Nephron (organoid): ENCODE results near the gene KRT1.

Experiments
- H3K27ac Mint-ChIP-seq, 3 experiments: 2 replicates each; pipeline ENCODE4 v1.8.0; 2020; ENCODE audit warnings: mixed read lengths in 3 of 3, mild to moderate bottlenecking in 2 of 3, moderate library complexity in 1 of 3
- H3K27me3 Mint-ChIP-seq: 2 replicates; pipeline ENCODE4 v1.8.0; 2021; ENCODE audit warnings: low read depth, mild to moderate bottlenecking, moderate library complexity, mixed read lengths
- H3K36me3 Mint-ChIP-seq: 2 replicates; pipeline ENCODE4 v1.8.0; 2020; ENCODE audit warnings: low read depth, mixed read lengths
- H3K4me1 Mint-ChIP-seq: 2 replicates; pipeline ENCODE4 v1.8.0; 2020; ENCODE audit warnings: mixed read lengths
- H3K4me3 Mint-ChIP-seq, 3 experiments: 2 replicates each; pipeline ENCODE4 v1.8.0; 2020; ENCODE audit warnings: mild to moderate bottlenecking in 3 of 3, mixed read lengths in 3 of 3, moderate library complexity in 2 of 3
- H3K9me3 Mint-ChIP-seq: 2 replicates; pipeline ENCODE4 v1.8.0; 2020; ENCODE audit warnings: mixed read lengths
- CTCF ChIP-seq, 3 experiments: fragments of 200-600 bp; sonication (generic); IDR thresholded peaks; one replicate each; pipeline ENCODE4 v1.5.0; 2021; ENCODE audit warnings: antibody characterized with exemption in 3 of 3; ENCODE audit not compliant: unreplicated experiment in 3 of 3

Gene KRT1

GRCh38 chr12:52688481-52688880 lies 8.3 kb upstream of the KRT1 start:
- no peak overlapping the region for H3K4me3 Mint-ChIP-seq
- no peak overlapping the region for H3K27ac Mint-ChIP-seq
- H3K9me3 Mint-ChIP-seq, result no peaks in the 10 kb centered on the region
- H3K27me3 Mint-ChIP-seq, result peaks cover 83% of the 10 kb centered on the region
- H3K36me3 Mint-ChIP-seq, result no peaks in the 10 kb centered on the region
- TF ChIP-seq CTCF (IDR thresholded peaks at IDR 0.05; ENCODE audit: unreplicated experiment in 3 of 3), result no peak
- H3K4me1 Mint-ChIP-seq, result peaks cover 4% of the 10 kb centered on the region

- H3K27me3 Mint-ChIP-seq, result peaks cover 81% of the 10 kb centered on the region
- no peak overlapping the region for H3K4me3 Mint-ChIP-seq
- H3K9me3 Mint-ChIP-seq, result no peaks in the 10 kb centered on the region
- H3K27ac Mint-ChIP-seq, result no peak overlapping the region
- peaks cover 4% of the 10 kb centered on the region for H3K4me1 Mint-ChIP-seq
- TF ChIP-seq CTCF (IDR thresholded peaks at IDR 0.05; ENCODE audit: unreplicated experiment in 3 of 3), result no peak
- no peaks in the 10 kb centered on the region for H3K36me3 Mint-ChIP-seq
Measured at GRCh38 chr12:52687497-52688385, 7.5 kb upstream of the KRT1 start.

GRCh38 chr12:52686756-52687487 lies 6.7 kb upstream of the KRT1 start:
- Mint-ChIP-seq H3K4me3 (no peak overlapping the region), H3K9me3 (no peaks in the 10 kb centered on the region), H3K27ac (no peak overlapping the region), H3K36me3 (no peaks in the 10 kb centered on the region), H3K4me1 (peaks cover 4% of the 10 kb centered on the region), H3K27me3 (peaks cover 78% of the 10 kb centered on the region)
- no peak for TF ChIP-seq CTCF (IDR thresholded peaks at IDR 0.05; ENCODE audit: unreplicated experiment in 3 of 3)

GRCh38 chr12:52686063-52686462 lies 5.9 kb upstream of the KRT1 start:
- no peak for TF ChIP-seq CTCF (IDR thresholded peaks at IDR 0.05; ENCODE audit: unreplicated experiment in 3 of 3)
- Mint-ChIP-seq H3K4me3 (no peak overlapping the region), H3K9me3 (no peaks in the 10 kb centered on the region), H3K27me3 (peaks cover 72% of the 10 kb centered on the region), H3K4me1 (no peaks in the 10 kb centered on the region), H3K27ac (no peak overlapping the region), H3K36me3 (no peaks in the 10 kb centered on the region)

- Mint-ChIP-seq H3K9me3 (no peaks in the 10 kb centered on the region), H3K4me3 (no peak overlapping the region), H3K36me3 (no peaks in the 10 kb centered on the region), H3K4me1 (no peaks in the 10 kb centered on the region), H3K27ac (no peak overlapping the region), H3K27me3 (peaks cover 69% of the 10 kb centered on the region)
- TF ChIP-seq CTCF (IDR thresholded peaks at IDR 0.05; ENCODE audit: unreplicated experiment in 3 of 3), result no peak
Measured at GRCh38 chr12:52685406-52685890, 5.2 kb upstream of the KRT1 start.
